Ishikawa (cell line): Measurements from ENCODE around the gene CFAP46.

ENCODE experiments used
- CREB1 ChIP-seq: IDR thresholded peaks from 2 replicates; pipeline ENCODE4 v1.6.1; 2012; ENCODE audit warnings: low read depth
- EP300 ChIP-seq: IDR thresholded peaks from 2 replicates; pipeline ENCODE4 v1.6.1; 2012; ENCODE audit warnings: borderline replicate concordance
- NFIC ChIP-seq: IDR thresholded peaks from 2 replicates; pipeline ENCODE4 v1.6.1; 2012
- RAD21 ChIP-seq: IDR thresholded peaks from 2 replicates; pipeline ENCODE4 v1.6.1; 2012; ENCODE audit warnings: low read depth
- TAF1 ChIP-seq: IDR thresholded peaks from 2 replicates; pipeline ENCODE4 v1.6.1; 2012; ENCODE audit warnings: low read depth, mild to moderate bottlenecking
- TCF12 ChIP-seq: IDR thresholded peaks from 2 replicates; pipeline ENCODE4 v1.6.1; 2012; ENCODE audit warnings: low read depth
- ZBTB7A ChIP-seq: IDR thresholded peaks from 2 replicates; pipeline ENCODE4 v1.6.1; 2012; ENCODE audit warnings: low read depth

DNA sequence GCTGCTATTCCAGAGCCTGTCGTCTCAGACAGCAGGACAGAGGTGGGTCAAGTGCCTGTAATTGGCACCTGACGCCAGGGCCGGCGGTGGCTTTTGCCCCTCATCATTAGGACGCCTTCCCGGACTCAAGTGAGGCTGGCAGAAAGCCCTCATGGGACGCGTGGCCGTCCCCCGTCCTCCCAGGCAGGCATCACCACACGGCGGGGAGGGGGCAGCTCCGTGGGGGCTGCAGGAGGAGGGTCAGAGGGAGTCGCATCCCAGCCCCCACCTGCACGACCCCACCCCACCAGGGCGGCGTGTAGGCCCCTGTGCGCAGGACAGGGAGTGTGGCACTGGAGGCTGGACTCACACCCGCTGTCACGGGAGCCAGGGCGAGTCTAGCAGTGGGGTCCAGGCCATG, 16.3 kb downstream of the CFAP46 start:
- TF ChIP-seq ZBTB7A (no peak), RAD21 (no peak), TAF1 (no peak), NFIC (no peak), EP300 (no peak), TCF12 (no peak), CREB1 (no peak)
